GM23248 (cell line): ENCODE data around the gene KCTD15. TPM values are rescaled to one million over a fixed set of nuclear protein-coding genes. Genes with fewer than 3 reads are reported as not detected.
A peak's percentile ranks its signal among the peaks of the same experiment; 100 is the strongest.

Source experiments
- DNase-seq: peaks from one replicate; pipeline ENCODE4 v3.0.0-alpha.2; 2015
- H2AFZ ChIP-seq: fragments of 200-600 bp; sonication (generic); 2 replicates; pipeline ENCODE4 v1.6.1; 2016; ENCODE audit warnings: antibody characterized with exemption
- H3F3A ChIP-seq: fragments of 200-600 bp; sonication (generic); 2 replicates; pipeline ENCODE4 v1.6.1; 2016; ENCODE audit warnings: mild to moderate bottlenecking, antibody characterized with exemption, mixed run types; ENCODE audit not compliant: insufficient read depth
- H3K27ac ChIP-seq: fragments of 200-600 bp; sonication (generic); 2 replicates; pipeline ENCODE4 v1.5.1; 2016; ENCODE audit warnings: mild to moderate bottlenecking
- H3K27me3 ChIP-seq: fragments of 200-600 bp; sonication (generic); replicated peaks from 2 replicates; pipeline ENCODE4 v1.6.1; 2016; ENCODE audit warnings: mild to moderate bottlenecking; ENCODE audit not compliant: insufficient read depth
- H3K36me3 ChIP-seq: fragments of 200-600 bp; sonication (generic); 2 replicates; pipeline ENCODE4 v1.6.1; 2016; ENCODE audit warnings: low read depth, mild to moderate bottlenecking
- H3K4me1 ChIP-seq: fragments of 200-600 bp; sonication (generic); 2 replicates; pipeline ENCODE4 v1.6.1; 2016; ENCODE audit warnings: mild to moderate bottlenecking; ENCODE audit not compliant: insufficient read depth
- H3K4me2 ChIP-seq: fragments of 200-600 bp; sonication (generic); one replicate; pipeline ENCODE4 v1.6.1; 2016; ENCODE audit warnings: mild to moderate bottlenecking; ENCODE audit not compliant: unreplicated experiment
- H3K4me3 ChIP-seq: fragments of 200-600 bp; sonication (generic); 2 replicates; pipeline ENCODE4 v1.5.1; 2016; ENCODE audit warnings: mild to moderate bottlenecking
- H3K79me2 ChIP-seq: fragments of 200-600 bp; sonication (generic); 2 replicates; pipeline ENCODE4 v1.6.1; 2016; ENCODE audit warnings: mild to moderate bottlenecking; ENCODE audit not compliant: insufficient read depth
- H3K9ac ChIP-seq: fragments of 200-600 bp; sonication (generic); 2 replicates; pipeline ENCODE4 v1.6.1; 2016; ENCODE audit warnings: mild to moderate bottlenecking
- H3K9me2 ChIP-seq: fragments of 200-600 bp; sonication (generic); 2 replicates; pipeline ENCODE4 v1.6.1; 2016; ENCODE audit warnings: mixed run types, mild to moderate bottlenecking, moderate library complexity; ENCODE audit not compliant: insufficient read depth
- H3K9me3 ChIP-seq: fragments of 200-600 bp; sonication (generic); one replicate; pipeline ENCODE4 v1.6.1; 2017; ENCODE audit warnings: low read depth
- H4K20me1 ChIP-seq: fragments of 200-600 bp; sonication (generic); 2 replicates; pipeline ENCODE4 v1.6.0; 2016; ENCODE audit not compliant: insufficient read depth
- EZH2 ChIP-seq: fragments of 200-600 bp; sonication (generic); IDR thresholded peaks from 2 replicates; pipeline ENCODE4 v1.6.1; 2018; ENCODE audit warnings: antibody characterized with exemption, mild to moderate bottlenecking; ENCODE audit not compliant: insufficient read depth, poor library complexity, severe bottlenecking
- EZH2phosphoT487 ChIP-seq: fragments of 200-600 bp; sonication (generic); IDR thresholded peaks from 2 replicates; pipeline ENCODE4 v1.6.1; 2018; ENCODE audit warnings: antibody characterized with exemption, moderate library complexity, mild to moderate bottlenecking, low read depth; ENCODE audit not compliant: insufficient read depth
- WGBS, 2 experiments: methylation state at CpG; one replicate each; pipeline ENCODE4 v1.1.6; 2015 to 2017; ENCODE audit warnings: low lambda C conversion rate in 2 of 2, low coverage in 1 of 2; ENCODE audit errors: missing lambda C conversion rate in 2 of 2; 5-methylcytosine and 5-hydroxymethylcytosine counted together
- in situ Hi-C: fragments of 300-500 bp; cut with MboI; formaldehyde crosslinking; loops from 2 replicates; pipeline ENCODE4 v1.15.0; 2020
- polyA plus RNA-seq: library from polyadenylated mRNA; unstranded; fragments of >200 nt; fragmentation: Nextera tagmentation; extraction: Ambion mirVana; gene quantifications from 2 replicates; pipeline ENCODE4 v1.2.1, GENCODE V29; 2016
- total RNA-seq: library from RNA; depleted of rRNA; stranded (reverse); fragments of >200 nt; shearing (Covaris generic); gene quantifications from 2 replicates; pipeline ENCODE4 v1.2.3, GENCODE V29; 2014

KCTD15 gene
- total and polyA plus RNA-seq, 2 experiments from 2014 or later, result 7.5 to 117 TPM

GRCh38 chr19:33789344-33789743, 7.3 kb upstream of the KCTD15 start:
- no peaks in the 10 kb centered on the region; the same call in 1 of the 2 replicates for H3K27me3 ChIP-seq
- DNase-seq, result no peak
- no peak overlapping the region for H2AFZ ChIP-seq
- no peaks in the 10 kb centered on the region for H3K36me3 ChIP-seq
- H3K9me3 ChIP-seq, result no peaks in the 10 kb centered on the region
- no peaks in the 10 kb centered on the region for H3K79me2 ChIP-seq
- in situ Hi-C loops, result loop anchor here (25.0 kb wide), 1 partner anchor 548 kb away; no protein-coding TSS in a partner anchor
- no peak overlapping the region for H3K27ac ChIP-seq
- H3K4me1 ChIP-seq, result peaks cover 13% of the 10 kb centered on the region
- H3K4me2 ChIP-seq, result no peak overlapping the region
- H3F3A ChIP-seq, result 0 out of 2 replicates have a peak, but pooled peaks cover 4% of the 10 kb centered on the region
- H4K20me1 ChIP-seq, result no peaks in the 10 kb centered on the region
- no peak overlapping the region for H3K9ac ChIP-seq
- H3K4me3 ChIP-seq, result no peak overlapping the region
- 57 to 61% methylated on average over 5 of the region's 5 CpGs for WGBS, 2 experiments
- TF ChIP-seq EZH2phosphoT487 (no peak), EZH2 (no peak)
- no peaks in the 10 kb centered on the region for H3K9me2 ChIP-seq

GRCh38 chr19:33794683-33795369, 1.8 kb upstream of the KCTD15 start:
- Histone ChIP-seq H3K27me3 (no peaks in the 10 kb centered on the region), H3K4me3 (peak overlapping the region; percentile 87), H2AFZ (peak overlapping the region; percentile 79), H3K27ac (peak overlapping the region; percentile 81), H3K9me3 (no peaks in the 10 kb centered on the region), H3K9ac (peak overlapping the region; percentile 88), H4K20me1 (no peaks in the 10 kb centered on the region), H3K9me2 (no peaks in the 10 kb centered on the region), H3K4me1 (peaks cover 8% of the 10 kb centered on the region; the same call in 1 of the 2 replicates), H3F3A (no peaks in the 10 kb centered on the region), H3K4me2 (peak overlapping the region; percentile 85), H3K36me3 (no peaks in the 10 kb centered on the region), H3K79me2 (no peaks in the 10 kb centered on the region)
- peak; percentile 9 for DNase-seq
- in situ Hi-C loops, result loop anchor here (25.0 kb wide), 1 partner anchor 542 kb away; no protein-coding TSS in a partner anchor
- TF ChIP-seq EZH2, result no peak
- WGBS, 2 experiments, result 38 to 41% methylated on average over 32 of the region's 32 CpGs

GRCh38 chr19:33795370-33796163, 1.1 kb upstream of the KCTD15 start:
- Histone ChIP-seq H3K27ac (peak overlapping the region; percentile 81), H3K79me2 (no peaks in the 10 kb centered on the region), H3F3A (no peaks in the 10 kb centered on the region), H3K36me3 (no peaks in the 10 kb centered on the region), H3K4me2 (peak overlapping the region; percentile 85), H3K9ac (peak overlapping the region; percentile 88), H3K9me2 (no peaks in the 10 kb centered on the region), H3K9me3 (no peaks in the 10 kb centered on the region), H4K20me1 (no peaks in the 10 kb centered on the region), H3K4me1 (peaks cover 8% of the 10 kb centered on the region; the same call in 1 of the 2 replicates), H3K27me3 (no peaks in the 10 kb centered on the region), H2AFZ (peak overlapping the region; percentile 79), H3K4me3 (peak overlapping the region; percentile 87)
- in situ Hi-C loops, result loop anchor here (25.0 kb wide), 1 partner anchor 542 kb away; no protein-coding TSS in a partner anchor
- no peak for TF ChIP-seq EZH2phosphoT487
- TF ChIP-seq EZH2, result no peak
- WGBS, 2 experiments, result 1 to 2% methylated on average over 26 to 91 of the region's 92 CpGs
- DNase-seq, result peak; percentile 92

- Histone ChIP-seq H3K4me1 (peaks cover 8% of the 10 kb centered on the region; the same call in 1 of the 2 replicates), H3K9ac (peak overlapping the region; percentile 88), H3K4me3 (peak overlapping the region; percentile 83), H3K36me3 (no peaks in the 10 kb centered on the region; the same call in 1 of the 2 replicates), H4K20me1 (no peaks in the 10 kb centered on the region), H3K9me2 (no peaks in the 10 kb centered on the region), H3K9me3 (no peaks in the 10 kb centered on the region), H3K27me3 (no peaks in the 10 kb centered on the region), H3F3A (no peaks in the 10 kb centered on the region), H3K27ac (peak overlapping the region; percentile 57; the same call in 1 of the 2 replicates), H2AFZ (peak overlapping the region; percentile 85), H3K79me2 (no peaks in the 10 kb centered on the region), H3K4me2 (peak overlapping the region; percentile 80)
- in situ Hi-C loops, result loop anchor here (25.0 kb wide), 1 partner anchor 539 kb away; no protein-coding TSS in a partner anchor
- 23% methylated on average over 38 to 59 of the region's 61 CpGs for WGBS, 2 experiments
- TF ChIP-seq EZH2phosphoT487, result no peak
- no peak for TF ChIP-seq EZH2
- DNase-seq, result peak; percentile 54
These were observed 1.4 kb downstream of the KCTD15 start for GRCh38 chr19:33797802-33798671.
